BE2C (cell line): ENCODE results near the gene LILRB3.

Source experiments
- DNase-seq: peaks from one replicate; pipeline ENCODE4 v3.0.0-alpha.2; 2020
- H3K27me3 ChIP-seq: fragments of 250-450 bp; sonication (Bioruptor Pico); 2 replicates; pipeline ENCODE4 v1.5.1; 2020; ENCODE audit warnings: mild to moderate bottlenecking
- H3K36me3 ChIP-seq: fragments of 250-450 bp; sonication (Bioruptor Pico); 2 replicates; pipeline ENCODE4 v1.5.1; 2020; ENCODE audit warnings: mild to moderate bottlenecking
- H3K4me1 ChIP-seq: fragments of 250-450 bp; sonication (Bioruptor Pico); 2 replicates; pipeline ENCODE4 v1.5.1; 2020
- H3K4me3 ChIP-seq: 2 replicates; pipeline ENCODE4 v1.5.1; 2011; ENCODE audit warnings: low read depth, low read length
- H3K9me3 ChIP-seq: fragments of 250-450 bp; sonication (Bioruptor Pico); 2 replicates; pipeline ENCODE4 v1.5.1; 2020
- TF ChIP-seq, protein P1 (sequence below): IDR thresholded peaks from 2 replicates; pipeline ENCODE4 v1.5.1; 2012; ENCODE audit warnings: mild to moderate bottlenecking, low read depth, low read length

The LILRB3 gene

DNA sequence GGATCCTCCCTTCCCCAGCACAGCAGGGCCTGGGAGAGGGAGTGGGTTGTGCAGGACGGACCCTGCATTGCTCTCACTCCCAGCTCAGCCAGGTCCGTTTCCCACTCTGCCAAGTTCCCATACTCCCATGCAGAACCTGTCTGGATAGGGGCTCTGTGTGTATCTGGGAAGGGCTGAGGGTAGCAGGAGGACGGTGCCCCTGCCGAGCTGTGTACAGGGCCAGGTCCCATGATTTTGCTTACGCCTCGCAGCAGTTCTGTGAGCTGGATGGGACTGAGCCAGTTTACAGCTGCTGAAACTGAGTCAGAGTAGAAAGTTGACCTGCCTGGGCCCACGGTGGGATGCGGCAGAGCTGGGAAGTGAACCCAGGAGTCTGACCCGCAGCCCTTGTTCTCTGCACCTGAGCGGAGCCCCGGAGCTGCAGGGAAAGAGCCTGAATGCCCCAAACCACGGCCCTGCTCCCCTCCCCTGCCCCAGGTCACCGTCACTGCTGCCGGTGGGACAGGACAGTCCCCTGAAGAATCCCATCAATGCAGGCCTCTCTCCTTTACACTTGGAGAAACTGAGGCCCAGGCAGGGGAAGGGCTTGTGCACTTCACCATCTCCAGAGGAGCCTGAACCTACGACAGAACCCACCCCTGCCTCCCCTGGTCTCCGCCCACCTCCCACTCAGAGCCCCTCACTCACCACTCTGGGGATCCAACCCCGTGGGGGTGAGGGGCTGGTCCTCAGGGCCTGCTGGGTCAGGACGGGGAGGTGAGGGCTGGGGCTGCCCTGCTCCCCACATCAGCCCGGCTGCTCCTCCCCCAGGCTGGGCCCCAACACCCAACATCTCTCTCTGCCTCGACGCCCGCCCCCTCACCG lies 30.8 kb upstream of the LILRB3 start:
- H3K27me3 ChIP-seq, result peaks cover 75% of the 10 kb centered on the region
- H3K9me3 ChIP-seq, result no peaks in the 10 kb centered on the region
- TF ChIP-seq, protein P1, sequence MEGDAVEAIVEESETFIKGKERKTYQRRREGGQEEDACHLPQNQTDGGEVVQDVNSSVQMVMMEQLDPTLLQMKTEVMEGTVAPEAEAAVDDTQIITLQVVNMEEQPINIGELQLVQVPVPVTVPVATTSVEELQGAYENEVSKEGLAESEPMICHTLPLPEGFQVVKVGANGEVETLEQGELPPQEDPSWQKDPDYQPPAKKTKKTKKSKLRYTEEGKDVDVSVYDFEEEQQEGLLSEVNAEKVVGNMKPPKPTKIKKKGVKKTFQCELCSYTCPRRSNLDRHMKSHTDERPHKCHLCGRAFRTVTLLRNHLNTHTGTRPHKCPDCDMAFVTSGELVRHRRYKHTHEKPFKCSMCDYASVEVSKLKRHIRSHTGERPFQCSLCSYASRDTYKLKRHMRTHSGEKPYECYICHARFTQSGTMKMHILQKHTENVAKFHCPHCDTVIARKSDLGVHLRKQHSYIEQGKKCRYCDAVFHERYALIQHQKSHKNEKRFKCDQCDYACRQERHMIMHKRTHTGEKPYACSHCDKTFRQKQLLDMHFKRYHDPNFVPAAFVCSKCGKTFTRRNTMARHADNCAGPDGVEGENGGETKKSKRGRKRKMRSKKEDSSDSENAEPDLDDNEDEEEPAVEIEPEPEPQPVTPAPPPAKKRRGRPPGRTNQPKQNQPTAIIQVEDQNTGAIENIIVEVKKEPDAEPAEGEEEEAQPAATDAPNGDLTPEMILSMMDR, result no peak
- no peaks in the 10 kb centered on the region for H3K36me3 ChIP-seq
- no peak for DNase-seq
- H3K4me3 ChIP-seq, result no peak overlapping the region
- no peaks in the 10 kb centered on the region for H3K4me1 ChIP-seq

DNA sequence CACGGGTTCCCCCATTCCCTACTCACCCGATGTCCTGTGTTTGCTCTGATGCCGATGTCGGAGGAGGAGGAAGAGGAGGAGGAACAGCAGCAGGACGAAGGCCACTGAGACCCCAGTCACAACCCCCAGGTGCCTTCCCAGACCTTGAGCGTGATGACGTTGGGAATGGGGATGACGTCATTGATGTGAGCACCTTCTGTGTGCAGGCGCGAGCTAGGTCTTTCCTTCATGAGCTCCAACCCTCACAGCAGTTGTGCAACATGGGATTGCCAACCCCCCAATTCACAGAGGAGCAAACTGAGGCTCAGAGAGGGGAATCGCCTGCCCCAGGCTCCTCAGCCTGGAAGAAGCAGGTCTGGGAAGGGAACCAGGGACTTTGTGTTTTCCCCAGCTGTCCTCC lies 30.0 kb upstream of the LILRB3 start:
- H3K4me3 ChIP-seq, result no peak overlapping the region
- no peak for DNase-seq
- H3K4me1 ChIP-seq, result no peaks in the 10 kb centered on the region
- TF ChIP-seq, protein P1, result no peak
- H3K9me3 ChIP-seq, result no peaks in the 10 kb centered on the region
- H3K36me3 ChIP-seq, result no peaks in the 10 kb centered on the region
- peaks cover 81% of the 10 kb centered on the region for H3K27me3 ChIP-seq

DNA sequence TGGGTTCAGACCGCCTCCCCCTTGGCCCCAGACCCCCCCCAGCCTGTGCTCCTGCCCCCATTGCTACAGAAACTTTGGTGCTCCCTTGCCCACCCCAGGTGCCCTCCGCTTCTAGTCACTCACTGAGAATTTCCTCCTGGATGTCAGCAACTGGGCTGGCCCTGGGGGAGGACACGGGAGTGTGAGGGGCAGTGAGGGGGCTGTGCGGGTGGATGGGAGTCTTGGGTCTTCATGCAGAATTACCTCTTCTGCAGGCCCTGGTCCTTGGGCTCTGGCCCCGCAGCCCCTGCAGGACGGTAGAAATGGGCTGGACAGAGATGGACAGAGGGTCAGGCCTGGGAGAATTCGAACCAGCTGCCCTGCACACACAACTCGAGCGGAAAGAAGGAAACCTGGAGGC lies 29.4 kb upstream of the LILRB3 start:
- Histone ChIP-seq H3K36me3 (no peaks in the 10 kb centered on the region), H3K4me1 (no peaks in the 10 kb centered on the region), H3K27me3 (peaks cover 81% of the 10 kb centered on the region), H3K4me3 (no peak overlapping the region), H3K9me3 (no peaks in the 10 kb centered on the region)
- TF ChIP-seq, protein P1, result no peak
- no peak for DNase-seq

DNA sequence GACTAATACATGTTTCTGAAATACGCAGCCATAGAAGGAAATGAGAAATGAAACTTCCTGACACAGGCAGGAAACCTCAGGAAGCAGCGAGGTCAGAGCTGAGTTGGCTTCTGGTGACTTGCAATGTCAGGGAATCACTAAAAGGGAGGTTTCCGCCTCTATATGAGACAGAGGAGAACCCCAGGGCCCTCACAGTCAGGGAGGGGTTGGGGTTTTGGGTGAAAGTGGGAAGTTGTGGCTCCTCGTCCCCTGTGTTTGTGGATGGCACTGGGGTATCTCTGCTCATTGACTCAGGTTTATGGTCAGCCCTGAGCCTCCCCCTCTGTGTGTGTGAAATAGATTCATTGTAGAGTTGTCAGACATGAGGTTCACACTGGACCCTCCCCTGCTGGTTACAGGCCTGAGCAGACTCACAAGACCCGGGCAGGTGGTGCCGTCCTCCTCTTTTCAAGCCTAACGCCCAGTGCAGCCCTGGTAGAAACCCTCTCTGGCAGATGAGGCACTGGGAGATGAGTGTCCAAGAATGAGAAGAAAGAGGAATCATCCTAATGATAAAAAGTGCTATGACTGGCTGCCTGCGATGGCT lies 25.3 kb upstream of the LILRB3 start:
- Histone ChIP-seq H3K4me1 (no peaks in the 10 kb centered on the region), H3K4me3 (no peak overlapping the region), H3K9me3 (no peaks in the 10 kb centered on the region), H3K27me3 (peaks cover 57% of the 10 kb centered on the region), H3K36me3 (no peaks in the 10 kb centered on the region)
- no peak for DNase-seq
- TF ChIP-seq, protein P1, result no peak

DNA sequence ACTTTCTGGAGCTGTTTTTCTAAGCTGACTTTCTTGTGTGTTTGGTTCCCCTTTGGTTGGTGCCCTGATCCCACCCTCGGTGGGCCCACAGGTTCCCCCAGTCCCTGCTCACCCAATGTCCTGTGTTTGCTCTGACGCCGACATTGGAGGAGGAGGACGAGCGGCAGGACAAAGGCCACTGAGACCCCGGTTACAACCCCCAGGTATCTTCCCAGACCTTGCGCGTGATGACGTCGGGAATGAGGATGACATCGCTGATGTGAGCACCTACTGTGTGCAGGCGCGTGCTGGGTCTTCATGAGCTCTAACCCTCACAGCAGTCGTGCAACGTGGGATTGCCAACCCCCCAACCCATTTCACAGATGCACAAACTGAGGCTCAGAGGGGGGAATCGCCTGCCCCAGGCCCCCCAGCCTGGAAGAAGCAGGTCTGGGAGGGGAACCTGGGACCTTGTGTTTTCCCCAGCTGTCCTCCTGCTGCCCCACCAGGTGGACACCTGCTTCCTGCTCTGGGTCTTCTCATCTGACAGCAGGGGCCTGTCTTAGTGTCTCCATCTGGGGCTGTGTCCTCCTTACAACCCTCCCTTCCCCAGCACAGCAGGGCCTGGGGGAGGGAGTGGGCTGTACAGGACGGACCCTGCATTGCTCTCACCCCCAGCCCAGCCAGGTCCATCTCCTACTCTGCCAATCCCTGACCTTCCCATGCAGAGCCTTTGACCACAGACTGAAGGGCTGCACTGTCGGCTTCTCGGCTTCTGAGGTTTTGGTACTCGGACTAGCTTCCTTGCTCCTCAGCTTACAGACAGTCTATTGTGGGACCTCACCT lies 24.5 kb upstream of the LILRB3 start:
- DNase-seq, result no peak
- Histone ChIP-seq H3K27me3 (peaks cover 49% of the 10 kb centered on the region), H3K9me3 (no peaks in the 10 kb centered on the region), H3K4me1 (no peaks in the 10 kb centered on the region), H3K36me3 (no peaks in the 10 kb centered on the region), H3K4me3 (no peak overlapping the region)
- TF ChIP-seq, protein P1, result no peak
